HUES48 (cell line): Measurements from ENCODE around the gene NEK8.
"Not testable (repeated sequence)": the region's sequence is repeated elsewhere in the genome, so short reads cannot be mapped to it uniquely, and the experiment has no call there.

ENCODE experiments used
- H3K27ac ChIP-seq: one replicate; pipeline ENCODE4 v1.7.0; 2013; ENCODE audit warnings: low read depth, low read length, inconsistent platforms
- H3K27me3 ChIP-seq: 2 replicates; pipeline ENCODE4 v1.6.1; 2013; ENCODE audit warnings: mild to moderate bottlenecking, low read length; ENCODE audit not compliant: control insufficient read depth, insufficient read depth
- H3K36me3 ChIP-seq: 2 replicates; pipeline ENCODE4 v1.6.1; 2013; ENCODE audit warnings: low read length; ENCODE audit not compliant: control insufficient read depth, insufficient read depth
- H3K4me1 ChIP-seq: 2 replicates; pipeline ENCODE4 v1.6.1; 2013; ENCODE audit warnings: mild to moderate bottlenecking, low read length; ENCODE audit not compliant: control insufficient read depth, insufficient read depth
- H3K4me3 ChIP-seq: 2 replicates; pipeline ENCODE4 v1.5.1; 2013; ENCODE audit warnings: mild to moderate bottlenecking, low read depth, low read length
- H3K9ac ChIP-seq: 2 replicates; pipeline ENCODE4 v1.6.1; 2013; ENCODE audit warnings: mild to moderate bottlenecking, low read depth, low read length, moderate library complexity
- H3K9me3 ChIP-seq: 2 replicates; pipeline ENCODE4 v1.6.1; 2013; ENCODE audit warnings: low read length; ENCODE audit not compliant: control insufficient read depth, insufficient read depth

Gene NEK8

GRCh38 chr17:28726627-28727491 is 1.7 kb upstream of the NEK8 start:
- Histone ChIP-seq H3K4me3 (peak overlapping the region; percentile 90), H3K27me3 (no peaks in the 10 kb centered on the region), H3K27ac (peak overlapping the region; percentile 99), H3K9me3 (no peaks in the 10 kb centered on the region), H3K9ac (peak overlapping the region; percentile 73), H3K36me3 (peaks cover 32% of the 10 kb centered on the region), H3K4me1 (peaks cover 22% of the 10 kb centered on the region)

GRCh38 chr17:28729950-28730330 is 1.4 kb downstream of the NEK8 start:
- Histone ChIP-seq H3K27ac (no peak overlapping the region), H3K36me3 (peaks cover 13% of the 10 kb centered on the region), H3K27me3 (no peaks in the 10 kb centered on the region), H3K9ac (no peak overlapping the region), H3K4me1 (0 out of 2 replicates have a peak, but pooled peaks cover 2% of the 10 kb centered on the region), H3K9me3 (no peaks in the 10 kb centered on the region), H3K4me3 (no peak overlapping the region)

- H3K27ac ChIP-seq = no peak overlapping the region
- H3K9me3 ChIP-seq = no peaks in the 10 kb centered on the region
- H3K36me3 ChIP-seq = peaks cover 22% of the 10 kb centered on the region
- no peaks in the 10 kb centered on the region for H3K4me1 ChIP-seq
- H3K4me3 ChIP-seq = no peak overlapping the region
- H3K9ac ChIP-seq = no peak overlapping the region
- no peaks in the 10 kb centered on the region for H3K27me3 ChIP-seq
These were observed 4.8 kb downstream of the NEK8 start for GRCh38 chr17:28733346-28733745.

- H3K27me3 ChIP-seq = no peaks in the 10 kb centered on the region
- H3K4me1 ChIP-seq = no peaks in the 10 kb centered on the region
- H3K4me3 ChIP-seq = no peak overlapping the region
- no peak overlapping the region for H3K9ac ChIP-seq
- no peak overlapping the region for H3K27ac ChIP-seq
- H3K36me3 ChIP-seq = peaks cover 32% of the 10 kb centered on the region
- no peaks in the 10 kb centered on the region for H3K9me3 ChIP-seq
These were observed 6.2 kb downstream of the NEK8 start for GRCh38 chr17:28734712-28735241.

- no peak overlapping the region for H3K27ac ChIP-seq
These were observed 6.7 kb downstream of the NEK8 start for GRCh38 chr17:28735242-28735722.

GRCh38 chr17:28735913-28736769 is 7.6 kb downstream of the NEK8 start:
- not testable (repeated sequence) for H3K27ac ChIP-seq, H3K9ac ChIP-seq, H3K27me3 ChIP-seq, H3K9me3 ChIP-seq, H3K4me3 ChIP-seq, H3K4me1 ChIP-seq
- peaks cover 38% of the 10 kb centered on the region for H3K36me3 ChIP-seq

More at GRCh38 chr17:28735242-28735722, 6.7 kb downstream of the NEK8 start:
- peaks cover 32% of the 10 kb centered on the region for H3K36me3 ChIP-seq
- H3K4me3 ChIP-seq = no peak overlapping the region
- no peak overlapping the region for H3K9ac ChIP-seq
- H3K27me3 ChIP-seq = no peaks in the 10 kb centered on the region
- no peaks in the 10 kb centered on the region for H3K9me3 ChIP-seq
- H3K4me1 ChIP-seq = no peaks in the 10 kb centered on the region

GRCh38 chr17:28737316-28737715 is 8.7 kb downstream of the NEK8 start:
- Histone ChIP-seq H3K9ac (no peak overlapping the region), H3K36me3 (peaks cover 43% of the 10 kb centered on the region), H3K4me3 (no peak overlapping the region), H3K27me3 (no peaks in the 10 kb centered on the region), H3K4me1 (no peaks in the 10 kb centered on the region), H3K9me3 (no peaks in the 10 kb centered on the region), H3K27ac (no peak overlapping the region)

- no peak overlapping the region for H3K4me3 ChIP-seq
- no peaks in the 10 kb centered on the region for H3K27me3 ChIP-seq
- no peaks in the 10 kb centered on the region for H3K9me3 ChIP-seq
- no peak overlapping the region for H3K9ac ChIP-seq
- H3K4me1 ChIP-seq = no peaks in the 10 kb centered on the region
- H3K36me3 ChIP-seq = peaks cover 43% of the 10 kb centered on the region
- no peak overlapping the region for H3K27ac ChIP-seq
These were observed 9.4 kb downstream of the NEK8 start for GRCh38 chr17:28737770-28738679.

- Histone ChIP-seq H3K9ac (no peak overlapping the region), H3K4me3 (no peak overlapping the region), H3K4me1 (no peaks in the 10 kb centered on the region), H3K27ac (no peak overlapping the region), H3K27me3 (no peaks in the 10 kb centered on the region), H3K9me3 (no peaks in the 10 kb centered on the region), H3K36me3 (peaks cover 40% of the 10 kb centered on the region)
These were observed 10.2 kb downstream of the NEK8 start for GRCh38 chr17:28738680-28739384.
